HG03521 (cell line): ENCODE measurements around the gene RIN2.
"Not testable (repeated sequence)": the region's sequence is repeated elsewhere in the genome, so short reads cannot be mapped to it uniquely, and the experiment has no call there.

Experiments
- ATAC-seq: cut with Tn5 transposase; IDR thresholded peaks from one replicate; pipeline ENCODE4 v1.9.1; 2021; ENCODE audit warnings: mild to moderate bottlenecking, moderate library complexity; ENCODE audit not compliant: unreplicated experiment

RIN2 gene

DNA sequence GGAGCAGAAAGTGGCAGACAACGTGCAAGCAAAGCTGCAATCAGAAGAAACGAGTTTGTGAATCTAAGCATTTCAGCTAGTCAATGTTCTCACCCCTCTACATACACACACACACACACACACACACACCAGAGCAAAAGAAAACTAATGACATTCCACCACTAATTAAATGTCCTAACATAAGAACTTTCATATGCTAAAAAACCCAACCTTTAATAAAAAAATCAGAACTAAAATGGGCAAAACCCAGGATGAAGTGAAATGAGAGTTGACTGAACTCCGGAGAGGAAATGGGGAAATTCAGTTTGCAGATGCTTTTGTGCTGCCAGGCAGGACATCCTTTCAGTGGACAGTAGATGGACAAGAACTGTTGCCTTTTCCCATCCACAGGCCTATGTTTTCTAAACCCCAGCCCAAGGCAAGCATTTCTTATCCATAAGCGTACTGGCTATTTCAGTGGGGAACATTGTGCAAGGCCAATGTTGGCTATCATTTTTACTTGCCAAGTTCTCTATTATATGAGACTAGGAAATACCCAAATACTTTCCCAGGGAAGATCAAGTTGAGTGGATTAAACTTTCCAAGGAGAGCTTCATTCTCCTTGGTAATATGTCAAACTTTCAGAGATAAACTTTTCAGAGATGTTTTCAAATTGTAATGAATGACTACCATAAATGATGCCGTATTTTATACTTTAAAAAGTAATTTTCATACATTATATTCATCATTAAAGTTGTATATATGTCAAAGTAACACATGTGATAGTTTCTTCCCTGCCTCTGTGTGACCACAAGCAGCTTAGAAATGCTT is 27.3 kb downstream of the RIN2 start:
- ATAC-seq, result no peak

GRCh38 chr20:19785983-19786285 is 27.9 kb downstream of the RIN2 start:
- no peak for ATAC-seq

GRCh38 chr20:19786311-19786710 is 28.3 kb downstream of the RIN2 start:
- ATAC-seq, result no peak

GRCh38 chr20:19787366-19787765 is 29.3 kb downstream of the RIN2 start:
- ATAC-seq, result no peak

- no peak for ATAC-seq
Observed at GRCh38 chr20:19789009-19789408, 31.0 kb downstream of the RIN2 start.

DNA sequence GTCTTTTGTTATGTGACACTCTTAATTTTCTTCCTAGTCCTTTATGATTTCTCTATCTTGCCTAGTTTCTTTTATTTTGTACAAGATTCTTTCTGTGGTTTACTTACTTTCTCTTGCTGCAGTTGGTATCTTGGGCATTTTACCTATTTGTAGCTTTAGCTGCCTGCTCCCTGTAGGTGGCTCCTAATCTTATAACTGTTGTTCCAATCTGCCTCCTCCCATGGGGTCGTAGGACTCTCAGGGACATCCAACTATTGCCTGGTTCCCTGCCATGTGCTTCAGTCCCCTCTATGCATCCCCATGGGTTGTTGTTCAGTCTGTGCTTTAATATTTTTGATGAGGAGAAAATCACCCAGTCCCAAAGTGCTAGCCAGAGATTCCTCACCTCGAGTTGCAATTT is 31.4 kb downstream of the RIN2 start:
- no peak for ATAC-seq

GRCh38 chr20:19791887-19792286 is 33.8 kb downstream of the RIN2 start:
- ATAC-seq, result no peak

DNA sequence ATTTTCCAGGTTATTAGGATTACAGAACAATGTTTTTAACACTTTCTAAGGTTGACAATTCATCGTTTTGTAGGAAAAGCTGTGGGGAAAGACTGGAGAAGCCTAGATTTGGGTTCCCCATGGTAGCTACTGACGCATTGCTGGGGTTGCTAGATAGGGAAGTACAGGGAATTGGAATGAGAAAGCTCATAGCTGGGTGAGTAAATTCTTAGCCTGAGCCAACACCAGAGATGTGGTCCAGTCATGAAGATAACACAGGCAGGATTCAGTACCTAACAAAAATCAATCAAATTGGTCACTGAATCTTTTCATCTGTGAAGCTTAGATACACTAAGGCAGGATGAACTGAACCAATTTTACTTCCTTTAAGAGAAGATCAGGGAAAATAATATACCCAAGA is 35.7 kb downstream of the RIN2 start:
- ATAC-seq, result no peak

- ATAC-seq, result no peak
Observed at GRCh38 chr20:19794941-19795340, 36.9 kb downstream of the RIN2 start.

GRCh38 chr20:19799325-19799724 is 41.3 kb downstream of the RIN2 start:
- ATAC-seq, result no peak

- ATAC-seq, result no peak
Observed at GRCh38 chr20:19802099-19802491, 44.0 kb downstream of the RIN2 start.

GRCh38 chr20:19802492-19803158 is 44.6 kb downstream of the RIN2 start:
- ATAC-seq, result no peak

DNA sequence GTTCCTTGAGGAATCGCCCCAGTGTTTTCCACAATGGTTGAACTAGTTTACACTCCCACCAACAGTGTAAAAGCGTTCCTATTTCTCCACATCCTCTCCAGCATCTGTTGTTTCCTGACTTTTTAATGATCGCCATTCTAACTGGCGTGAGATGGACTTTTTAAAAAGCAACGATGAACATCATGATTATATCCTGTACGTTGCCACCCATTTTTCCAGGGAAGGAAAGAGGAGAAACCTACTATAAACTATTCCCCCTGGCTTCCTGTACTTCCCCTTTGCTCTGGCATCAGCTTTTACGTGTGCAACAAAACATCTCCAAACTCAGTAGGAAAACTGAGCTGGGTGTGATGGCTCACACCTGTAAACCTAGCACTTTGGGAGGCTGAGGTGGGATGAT is 48.2 kb downstream of the RIN2 start:
- ATAC-seq, result not testable (repeated sequence)

DNA sequence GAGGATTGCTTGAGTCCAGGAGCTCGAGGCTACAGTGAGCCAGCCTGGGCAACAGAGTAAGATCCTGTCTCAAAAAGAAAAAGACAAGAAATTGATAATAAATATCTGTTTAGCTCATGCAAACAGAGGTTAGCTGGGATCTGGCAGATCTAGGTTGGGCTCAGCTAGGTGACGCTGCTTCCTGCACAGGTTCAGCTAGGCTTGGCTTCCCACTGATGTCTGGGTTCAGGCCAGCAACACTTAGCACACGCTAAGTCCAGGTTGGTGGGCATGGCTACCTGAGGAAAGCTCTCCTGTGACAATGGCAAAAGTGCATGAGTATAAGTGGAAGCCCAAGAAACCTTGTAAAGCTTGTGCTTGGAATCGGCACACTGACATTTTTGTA is 48.7 kb downstream of the RIN2 start:
- ATAC-seq, result no peak

- no peak for ATAC-seq
Observed at GRCh38 chr20:19807191-19807945, 49.3 kb downstream of the RIN2 start.
